Activated CD4-positive, alpha-beta T cell treated with anti-CD3 and anti-CD28 coated beads, Interleukin-2, amount 50 U/mL, for 1 hour (primary cell): Measurements from ENCODE around the gene KANK2.
"Not testable (repeated sequence)": the region's sequence is repeated elsewhere in the genome, so short reads cannot be mapped to it uniquely, and the experiment has no call there.

Experiments
- DNase-seq: peaks from one replicate; pipeline ENCODE4 v3.0.0-alpha.2; 2020

KANK2 gene

DNA sequence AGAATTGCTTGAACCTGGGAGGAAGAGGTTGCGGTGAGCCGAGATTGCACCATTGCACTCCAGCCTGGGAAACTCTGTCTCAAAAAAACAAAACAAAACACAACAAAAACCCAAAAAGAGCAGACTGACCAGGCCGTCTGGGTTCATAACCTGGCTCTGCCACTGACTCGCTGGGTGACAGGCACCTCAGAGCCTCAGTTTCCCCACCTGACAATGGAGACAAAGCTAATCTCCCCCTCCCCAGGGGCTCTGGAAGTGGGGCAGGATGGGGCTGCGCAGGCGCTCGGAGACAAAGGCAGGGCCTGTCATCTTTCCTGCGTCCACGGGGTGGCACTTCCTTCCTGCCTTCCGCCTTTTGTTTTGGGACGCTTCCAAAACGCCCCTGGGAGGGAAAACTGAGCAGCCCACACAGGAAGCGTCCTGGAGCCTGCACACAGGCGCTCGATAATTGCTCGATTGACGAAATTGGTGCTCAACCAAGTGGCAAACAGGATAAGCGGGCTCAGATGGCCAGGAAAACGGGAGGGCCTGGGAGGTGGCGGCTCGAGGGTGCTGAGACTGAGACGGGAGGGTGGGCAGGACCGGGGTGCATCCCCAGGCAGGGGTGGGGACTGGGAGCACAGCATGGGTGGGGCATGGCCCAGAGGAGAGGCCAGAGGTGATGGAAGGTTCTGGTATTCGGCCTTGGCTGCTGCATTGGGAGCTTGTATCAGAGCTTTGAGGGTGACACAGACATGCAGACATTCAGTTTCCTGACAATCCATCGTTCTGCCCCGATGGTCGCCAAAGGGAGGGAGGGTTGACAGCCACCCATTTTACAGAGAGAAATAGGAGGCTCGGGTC, 59.6 kb downstream of the KANK2 start:
- peak; percentile 48 for DNase-seq

DNA sequence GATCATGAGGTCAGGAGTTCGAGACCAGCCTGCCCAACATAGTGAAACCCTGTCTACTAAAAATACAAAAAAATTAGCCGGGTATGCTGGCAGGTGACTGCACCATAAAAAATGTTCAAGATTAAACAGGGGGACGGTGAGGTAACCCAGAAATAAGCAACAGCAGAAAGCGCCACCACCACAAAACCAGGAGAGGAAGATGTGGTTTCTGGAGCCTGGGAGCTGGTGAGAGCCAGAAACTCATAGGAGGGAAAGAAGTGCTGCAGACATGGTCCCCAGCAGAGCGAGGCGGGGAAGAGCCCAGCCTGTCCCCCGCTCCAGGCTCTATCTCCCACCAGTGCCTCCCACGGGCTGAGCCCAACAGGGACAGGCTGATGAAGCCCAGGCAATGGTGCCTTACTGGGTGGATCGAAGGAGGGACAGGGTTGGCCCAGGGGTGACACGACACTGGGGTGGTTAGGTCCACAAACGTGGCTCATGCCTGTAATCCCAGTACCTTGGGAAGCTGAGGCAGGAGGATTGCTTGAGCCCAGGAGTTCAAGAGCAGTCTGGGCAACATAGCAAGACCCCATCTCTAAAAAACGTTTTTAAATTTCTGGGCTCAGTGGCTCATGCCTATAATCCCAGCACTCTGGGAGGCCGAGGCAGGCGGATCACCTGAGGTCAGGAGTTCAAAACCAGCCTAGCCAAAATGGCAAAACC, 60.8 kb downstream of the KANK2 start:
- no peak for DNase-seq

DNA sequence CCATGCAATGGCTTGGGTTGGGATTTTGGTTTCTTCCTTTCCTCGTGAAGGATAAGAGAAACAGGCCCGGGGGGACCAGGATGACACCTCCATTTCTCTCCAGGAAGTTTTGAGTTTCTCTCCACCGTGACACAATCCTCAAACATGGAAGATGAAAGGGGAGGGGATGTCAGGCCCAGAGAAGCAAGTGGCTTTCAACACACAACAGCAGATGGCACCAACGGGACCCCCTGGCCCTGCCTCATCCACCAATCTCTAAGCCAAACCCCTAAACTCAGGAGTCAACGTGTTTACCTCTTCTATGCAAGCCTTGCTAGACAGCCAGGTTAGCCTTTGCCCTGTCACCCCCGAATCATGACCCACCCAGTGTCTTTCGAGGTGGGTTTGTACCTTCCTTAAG, 65.9 kb downstream of the KANK2 start:
- DNase-seq, result no peak

DNA sequence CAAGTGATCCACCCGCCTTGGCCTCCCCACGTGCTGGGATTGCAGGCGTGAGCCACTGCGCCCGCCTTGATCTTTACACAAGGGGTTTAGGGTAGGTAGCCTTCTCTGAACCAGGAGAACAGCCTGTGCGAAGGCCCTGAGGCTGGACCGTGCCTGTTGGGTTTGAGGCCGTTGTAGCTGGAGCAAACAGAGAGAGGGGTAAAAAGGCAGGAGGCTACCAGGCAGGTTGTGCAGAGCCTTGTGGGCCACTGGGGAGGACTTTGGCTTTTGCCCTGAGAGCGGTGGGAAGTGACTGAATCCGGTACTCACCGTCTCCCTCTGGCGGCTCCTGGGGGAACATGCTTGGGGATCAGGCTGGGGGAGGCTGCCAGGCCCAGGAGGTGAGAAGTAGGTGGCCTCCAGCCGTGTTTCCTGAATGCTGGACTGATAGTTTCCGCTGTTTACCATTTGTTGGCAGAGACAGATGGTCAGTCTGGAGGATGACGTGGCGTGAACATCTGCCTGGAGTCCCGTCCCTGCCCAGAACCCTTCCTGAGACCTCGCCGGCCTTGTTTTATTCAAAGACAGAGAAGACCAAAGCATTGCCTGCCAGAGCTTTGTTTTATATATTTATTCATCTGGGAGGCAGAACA, 66.4 kb downstream of the KANK2 start:
- peak; percentile 76 for DNase-seq

DNA sequence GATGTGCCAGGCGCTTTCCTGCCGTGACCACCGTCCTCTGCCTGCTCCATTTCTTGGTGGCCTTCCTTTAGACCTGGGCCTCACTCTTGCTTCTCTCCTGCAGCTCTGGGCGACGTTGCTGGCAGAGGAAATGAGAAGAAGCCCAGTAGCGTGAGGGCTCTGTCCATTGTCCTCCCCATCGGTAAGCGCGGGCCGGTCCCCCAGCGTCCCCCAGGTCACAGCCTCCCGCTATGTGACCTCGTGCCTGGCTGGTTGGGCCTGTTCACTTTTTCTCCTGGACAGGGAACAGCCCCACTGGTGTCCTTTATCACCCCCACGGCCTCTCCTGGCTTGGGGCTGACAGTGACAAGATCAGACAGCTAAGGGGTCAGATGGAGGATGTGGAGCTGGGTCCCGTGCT, 69.4 kb downstream of the KANK2 start:
- DNase-seq, result no peak

DNA sequence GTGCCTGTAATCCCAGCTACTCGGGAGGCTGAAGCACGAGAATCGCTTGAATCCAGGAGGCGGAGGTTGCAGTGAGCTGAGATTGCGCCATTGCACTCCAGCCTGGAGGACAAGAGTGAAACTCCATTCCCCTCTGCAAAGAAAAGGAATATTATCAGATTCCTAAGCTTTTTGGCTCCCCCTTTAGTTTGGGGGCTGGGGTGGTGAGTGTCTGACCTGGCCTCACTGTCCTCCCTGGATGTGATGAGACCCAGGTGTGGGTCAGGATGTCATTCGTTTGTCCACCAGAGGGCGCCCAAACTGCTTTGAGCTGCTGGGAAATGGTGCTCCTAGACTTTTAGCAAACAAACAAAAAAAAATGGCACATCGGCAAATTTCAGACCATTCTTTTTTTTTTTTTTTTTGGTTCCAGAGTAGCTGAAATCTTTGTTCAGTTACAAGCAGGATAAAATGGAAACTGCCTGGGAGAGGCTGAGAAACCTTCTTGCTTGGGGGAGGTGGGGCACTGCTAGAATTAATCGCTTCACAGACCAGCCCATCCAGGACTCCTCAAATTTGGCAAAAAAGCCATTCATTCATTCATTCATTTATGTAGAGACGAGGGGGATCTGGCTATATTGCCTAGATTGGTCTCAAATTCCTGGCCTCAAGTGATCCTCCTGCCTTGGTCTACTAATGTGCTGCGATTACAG, 71.2 kb downstream of the KANK2 start:
- DNase-seq, result peak; percentile 81

DNA sequence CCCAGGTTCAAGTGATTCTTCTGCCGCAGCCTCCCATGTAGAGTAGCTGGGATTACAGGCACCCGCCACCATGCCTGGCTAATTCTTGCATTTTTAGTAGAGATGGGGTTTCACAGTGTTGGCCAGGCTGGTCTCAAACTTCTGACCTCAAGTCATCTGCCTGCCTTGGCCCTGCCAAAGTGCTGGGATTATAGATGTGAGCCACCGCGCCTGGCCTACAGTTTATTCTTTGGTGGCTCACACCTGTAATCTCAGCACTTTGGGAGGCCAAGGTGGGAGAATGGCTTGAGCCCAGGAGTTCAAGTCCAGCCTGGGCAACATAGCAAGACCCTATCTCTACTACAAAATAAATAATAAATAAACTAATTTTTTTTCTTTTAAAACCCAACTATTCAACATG, 73.2 kb downstream of the KANK2 start:
- DNase-seq, result not testable (repeated sequence)

DNA sequence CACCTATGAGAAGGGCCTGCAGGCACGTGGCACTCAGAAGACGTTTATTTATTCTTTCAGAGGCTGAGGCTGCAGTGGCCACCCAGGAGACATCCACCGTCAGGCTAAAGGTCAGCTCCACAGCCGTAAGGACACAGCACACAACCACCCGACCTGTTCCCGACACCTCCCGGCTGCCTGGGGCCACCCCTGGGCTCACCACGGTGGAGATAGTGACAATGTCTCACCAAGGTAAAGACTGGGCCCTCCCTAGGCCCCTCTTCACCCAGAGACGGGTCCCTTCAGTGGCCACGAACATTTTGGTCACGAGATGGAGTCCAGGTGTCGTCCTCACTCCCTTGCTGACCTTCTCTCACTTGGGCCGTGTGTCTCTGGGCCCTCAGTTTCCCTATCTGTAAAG, 74.2 kb downstream of the KANK2 start:
- no peak for DNase-seq

DNA sequence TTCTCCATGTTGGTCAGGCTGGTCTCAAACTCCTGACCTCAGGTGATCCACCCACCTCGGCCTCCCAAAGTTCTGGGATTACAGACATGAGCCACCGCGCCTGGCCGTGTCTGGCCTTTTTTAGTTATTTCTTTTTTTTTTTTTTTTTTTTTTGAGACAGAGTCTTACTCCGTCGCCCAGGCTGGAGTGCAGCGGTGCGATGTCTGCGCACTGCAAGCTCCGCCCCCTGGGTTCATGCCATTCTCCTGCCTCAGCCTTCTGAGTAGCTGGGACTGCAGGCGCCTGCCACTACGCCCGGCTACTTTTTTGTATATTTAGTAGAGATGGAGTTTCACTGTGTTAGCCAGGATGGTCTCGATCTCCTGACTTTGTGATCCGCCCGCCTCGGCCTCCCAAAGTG, 75.4 kb downstream of the KANK2 start:
- DNase-seq, result not testable (repeated sequence)

DNA sequence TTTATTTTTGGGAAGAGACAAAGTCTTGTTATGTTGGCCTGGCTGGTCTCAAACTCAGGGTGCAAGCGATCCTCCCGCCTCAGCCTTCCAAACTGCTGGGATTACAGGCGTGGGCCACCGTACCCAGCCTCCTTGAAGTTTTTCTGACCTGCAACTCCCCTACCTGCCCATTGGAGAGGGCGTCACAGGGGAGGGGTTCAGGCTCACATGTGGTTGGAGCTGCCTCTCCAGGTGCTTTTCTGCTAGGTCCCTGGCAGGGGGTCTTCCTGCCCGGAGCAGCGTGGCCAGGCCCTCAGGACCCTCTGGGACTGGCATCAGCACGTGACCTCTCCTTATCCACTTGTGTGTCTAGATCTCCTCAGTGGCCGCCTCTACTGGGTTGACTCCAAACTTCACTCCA, 80.8 kb downstream of the KANK2 start:
- DNase-seq, result no peak

DNA sequence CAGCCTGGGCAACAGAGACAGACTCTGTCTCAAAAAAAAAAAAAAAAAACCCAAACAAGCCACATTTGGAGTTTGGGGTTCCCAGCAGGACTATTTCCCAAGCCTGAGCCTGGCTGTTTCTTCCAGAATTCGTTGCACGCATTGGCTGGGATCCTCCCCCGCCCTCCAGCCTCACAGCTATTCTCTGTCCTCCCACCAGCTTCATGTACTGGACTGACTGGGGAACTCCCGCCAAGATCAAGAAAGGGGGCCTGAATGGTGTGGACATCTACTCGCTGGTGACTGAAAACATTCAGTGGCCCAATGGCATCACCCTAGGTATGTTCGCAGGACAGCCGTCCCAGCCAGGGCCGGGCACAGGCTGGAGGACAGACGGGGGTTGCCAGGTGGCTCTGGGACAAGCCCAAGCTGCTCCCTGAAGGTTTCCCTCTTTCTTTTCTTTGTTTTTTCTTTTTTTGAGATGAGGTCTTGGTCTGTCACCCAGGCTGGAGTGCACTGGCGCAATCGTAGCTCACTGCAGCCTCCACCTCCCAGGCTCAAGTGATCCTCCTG, 81.4 kb downstream of the KANK2 start:
- no peak for DNase-seq

DNA sequence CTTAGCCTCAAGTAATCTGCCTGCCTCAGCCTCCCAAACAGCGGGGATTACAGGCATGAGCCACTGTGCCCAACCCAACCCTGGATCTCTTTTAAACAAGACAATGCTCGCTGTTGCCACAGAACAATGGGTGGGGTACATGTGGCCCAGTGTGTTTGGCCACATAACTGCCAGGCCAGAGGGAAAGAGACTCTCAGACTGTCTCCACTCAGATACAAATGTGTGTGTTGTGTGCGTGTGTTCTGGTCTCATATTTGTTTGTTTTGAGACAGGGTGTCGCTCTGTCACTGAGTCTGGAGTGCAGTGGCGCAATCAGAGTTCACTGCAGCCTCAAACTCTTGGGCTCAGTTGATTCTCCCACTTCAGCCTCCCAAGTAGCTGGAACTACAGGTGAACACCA, 82.3 kb downstream of the KANK2 start:
- DNase-seq, result no peak
